ENCODE data around the gene ATP5ME. TPM values are rescaled to one million over a fixed set of nuclear protein-coding genes. Genes with fewer than 3 reads are reported as not detected.
A peak's percentile ranks its signal among the peaks of the same experiment; 100 is the strongest.

Gene ATP5ME
- total RNA-seq, 1 experiment from 2014 or later: 425 TPM

- Histone ChIP-seq H2BK20ac (ENCODE audit: low read depth, low read length, poor library complexity, severe bottlenecking) (no peak overlapping the region), H3K18ac (ENCODE audit: insufficient read length, low read depth, low read length) (no peak overlapping the region), H2BK15ac (ENCODE audit: low read depth, low read length) (no peak overlapping the region), H4K91ac (ENCODE audit: insufficient read length, low read depth, low read length) (no peak overlapping the region), H3K9ac (ENCODE audit: extremely low read depth, insufficient read length, low read length) (no peak overlapping the region), H3K23me2 (ENCODE audit: insufficient read length, low read depth, low read length, poor library complexity, severe bottlenecking) (no peaks in the 10 kb centered on the region), H2AK5ac (ENCODE audit: insufficient read length, low read length) (no peak overlapping the region), H2BK5ac (ENCODE audit: insufficient read length, low read length) (no peak overlapping the region), H3K79me2 (ENCODE audit: insufficient read depth, low read length) (no peaks in the 10 kb centered on the region), H3K9me3 (ENCODE audit: control insufficient read depth, low read depth, low read length) (no peaks in the 10 kb centered on the region), H4K5ac (ENCODE audit: insufficient read length, low read depth, low read length) (no peak overlapping the region), H3K4ac (ENCODE audit: low read depth, low read length) (no peak overlapping the region), H3K14ac (ENCODE audit: insufficient read depth, low read length) (no peak overlapping the region), H3K23ac (ENCODE audit: insufficient read length, low read depth, low read length) (no peak overlapping the region), H3K79me1 (ENCODE audit: insufficient read depth, low read depth, low read length, poor library complexity, severe bottlenecking) (no peaks in the 10 kb centered on the region), H3T11ph (ENCODE audit: low read length) (no peak overlapping the region), H3K4me1 (ENCODE audit: insufficient read depth, low read length) (no peaks in the 10 kb centered on the region), H2BK12ac (ENCODE audit: insufficient read length, low read depth, low read length) (no peak overlapping the region), H3K4me2 (ENCODE audit: insufficient read depth, insufficient read length, low read length) (no peak overlapping the region), H3K27me3 (ENCODE audit: insufficient read depth, low read length) (no peaks in the 10 kb centered on the region), H3K56ac (ENCODE audit: insufficient read length, low read depth, low read length) (no peak overlapping the region), H4K8ac (replicated peaks; ENCODE audit: insufficient read length, low read depth, low read length) (no peak overlapping the region), H3K27ac (ENCODE audit: insufficient read length, low read depth, low read length) (no peak overlapping the region), H4K20me1 (ENCODE audit: control insufficient read depth, insufficient read depth, insufficient read length) (no peaks in the 10 kb centered on the region), H2BK120ac (ENCODE audit: low read depth, low read length, poor library complexity, severe bottlenecking) (no peak overlapping the region), H2AFZ (ENCODE audit: low read length) (no peak overlapping the region)
- WGBS (ENCODE audit: extremely low coverage, insufficient read length, low lambda C conversion rate): no CpG with 5 or more reads among the region's 15 CpGs
- Mint-ChIP-seq H3K4me3 (no peak overlapping the region), H3K27ac (no peak overlapping the region; a peak in 1 of 7 replicates), H3K36me3 (ENCODE audit: insufficient read depth in 1 of 3, low read depth in 3 of 3) (peaks cover 0 to 15% (median 13%) of the 10 kb centered on the region in 3 experiments; a peak in 5 of 7 replicates), H3K4me1 (0 out of 4 replicates have a peak, but pooled peaks cover 0 to 3% of the 10 kb centered on the region in 2 experiments), H3K27me3 (ENCODE audit: low read depth) (peaks cover 18% of the 10 kb centered on the region), H3K9me3 (peaks cover 17 to 21% of the 10 kb centered on the region in 2 experiments)
- no peak for TF ChIP-seq CTCF (conservative IDR thresholded peaks at IDR 0.05)
- peak; percentile 28 for DNase-seq
These were observed 40.0 kb downstream of the ATP5ME start for GRCh38 chr4:633976-634598.

Data from H9 (cell line).